H1 (cell line): ENCODE data around the gene BCKDHA.

Experiments
- BACH1 ChIP-seq: IDR thresholded peaks from 2 replicates; pipeline ENCODE4 v1.6.1; 2012; ENCODE audit warnings: low read length, improper control_type of control experiment
- CTCF ChIP-seq, 3 experiments: IDR thresholded peaks; 1 replicate in 2 of 3; 2 replicates in 1 of 3; pipeline versions ENCODE4 v1.5.1 to v1.6.1; 2011; ENCODE audit warnings: low read length in 3 of 3, mild to moderate bottlenecking in 3 of 3, inconsistent platforms in 2 of 3, low read depth in 1 of 3, moderate library complexity in 1 of 3; ENCODE audit not compliant: insufficient read depth in 1 of 3; ENCODE audit errors: control extremely low read depth in 1 of 3
- EP300 ChIP-seq, 2 experiments: IDR thresholded peaks; 1 replicate in 1 of 2; 2 replicates in 1 of 2; pipeline ENCODE4 v1.6.1; 2011 to 2012; ENCODE audit warnings: low read depth in 2 of 2, low read length in 2 of 2, mild to moderate bottlenecking in 2 of 2, borderline replicate concordance in 1 of 2, inconsistent platforms in 1 of 2, moderate library complexity in 1 of 2
- EZH2 ChIP-seq: fragments of 200-600 bp; sonication (generic); IDR thresholded peaks from 2 replicates; pipeline ENCODE4 v1.7.1; 2012; ENCODE audit warnings: low read depth, mild to moderate bottlenecking, moderate library complexity, low read length, inconsistent platforms; ENCODE audit not compliant: severe bottlenecking
- RAD21 ChIP-seq, 2 experiments: IDR thresholded peaks in 1 of 2; conservative IDR thresholded peaks in 1 of 2; 2 replicates each; pipeline ENCODE4 v1.6.1; 2011; ENCODE audit warnings: low read depth in 2 of 2, low read length in 2 of 2, improper control_type of control experiment in 1 of 2, inconsistent platforms in 1 of 2, mild to moderate bottlenecking in 1 of 2, moderate library complexity in 1 of 2
- SRF ChIP-seq: IDR thresholded peaks from 2 replicates; pipeline ENCODE4 v1.6.1; 2011; ENCODE audit warnings: mild to moderate bottlenecking, low read depth, low read length, moderate library complexity

GRCh38 chr19:41425174-41426115 is 27.8 kb downstream of the BCKDHA start:
- no peak for TF ChIP-seq CTCF (IDR thresholded peaks at IDR 0.05; ENCODE audit: control extremely low read depth in 1 of 3, insufficient read depth in 1 of 3, low read depth in 1 of 3, low read length in 3 of 3)
- TF ChIP-seq BACH1: no peak
- no peak for TF ChIP-seq SRF
- TF ChIP-seq EZH2: no peak
- no peak for TF ChIP-seq EP300 (IDR thresholded peaks at IDR 0.05; ENCODE audit: borderline replicate concordance in 1 of 2, low read depth in 2 of 2, low read length in 2 of 2)
- no peak for TF ChIP-seq RAD21 (IDR thresholded peaks at IDR 0.05 in 1 of 2, conservative IDR thresholded peaks at IDR 0.05 in 1 of 2; ENCODE audit: low read depth in 2 of 2, low read length in 2 of 2)
